Measurements from ENCODE around the gene TMEM151B. TPM values are rescaled to one million over a fixed set of nuclear protein-coding genes. Genes with fewer than 3 reads are reported as not detected.

The TMEM151B gene
- total and polyA plus RNA-seq, 2 of the 4 experiments (the other 2 are of a cell fraction), result not detected

DNA sequence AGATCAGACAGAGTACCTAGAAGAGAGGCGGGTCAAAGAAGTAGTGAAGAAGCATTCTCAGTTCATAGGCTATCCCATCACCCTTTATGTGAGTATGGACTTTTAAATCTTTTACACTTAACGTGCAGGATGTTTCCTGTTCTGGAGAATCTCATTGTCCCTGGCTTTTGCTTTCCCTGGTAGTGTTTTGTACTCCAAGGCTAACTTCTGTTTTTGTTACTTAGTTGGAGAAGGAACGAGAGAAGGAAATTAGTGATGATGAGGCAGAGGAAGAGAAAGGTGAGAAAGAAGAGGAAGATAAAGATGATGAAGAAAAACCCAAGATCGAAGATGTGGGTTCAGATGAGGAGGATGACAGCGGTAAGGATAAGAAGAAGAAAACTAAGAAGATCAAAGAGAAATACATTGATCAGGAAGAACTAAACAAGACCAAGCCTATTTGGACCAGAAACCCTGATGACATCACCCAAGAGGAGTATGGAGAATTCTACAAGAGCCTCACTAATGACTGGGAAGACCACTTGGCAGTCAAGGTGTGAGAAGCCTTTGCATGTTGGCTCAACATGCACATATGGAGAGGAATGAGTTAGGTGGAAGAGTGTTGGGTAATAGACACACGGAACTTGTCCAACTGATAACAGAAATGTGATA is 20.1 kb upstream of the TMEM151B start:
- Histone ChIP-seq H4K5ac (ENCODE audit: low read depth, low read length) (no peak overlapping the region), H3K4me1 (ENCODE audit: control insufficient read depth, insufficient read depth, low read length) (peaks cover 5% of the 10 kb centered on the region), H3K79me1 (ENCODE audit: low read depth in 1 of 2, low read length in 2 of 2) (peaks cover 23 to 80% of the 10 kb centered on the region in 2 experiments), H3K4me2 (ENCODE audit: low read depth, low read length) (no peak overlapping the region), H3K9me3 (ENCODE audit: control insufficient read depth, insufficient read depth, low read length) (no peaks in the 10 kb centered on the region), H2BK5ac (ENCODE audit: low read depth, low read length, poor library complexity, severe bottlenecking) (no peak overlapping the region), H2AFZ (replicated peaks; ENCODE audit: low read length, poor library complexity) (no peak overlapping the region), H3K4ac (ENCODE audit: low read depth, low read length) (no peak overlapping the region), H3K4me3 (ENCODE audit: insufficient read depth, low read depth, low read length) (no peak overlapping the region), H3K9ac (ENCODE audit: low read depth, low read length) (no peak overlapping the region), H3K27ac (ENCODE audit: insufficient read depth, low read length) (no peak overlapping the region), H3K56ac (ENCODE audit: extremely low read depth, insufficient read depth, low read length) (no peak overlapping the region), H4K20me1 (ENCODE audit: insufficient read depth, low read length) (peaks cover 83% of the 10 kb centered on the region), H3K14ac (replicated peaks; ENCODE audit: low read depth, low read length) (no peak overlapping the region), H3K27me3 (ENCODE audit: control insufficient read depth, insufficient read depth, low read length) (no peaks in the 10 kb centered on the region), H3K18ac (ENCODE audit: low read depth, low read length) (no peak overlapping the region), H2BK20ac (ENCODE audit: low read depth, low read length) (no peak overlapping the region), H2AK5ac (ENCODE audit: low read depth, low read length) (no peak overlapping the region), H4K8ac (ENCODE audit: low read depth in 2 of 2, low read length in 2 of 2) (no peak overlapping the region), H2BK120ac (ENCODE audit: low read depth, low read length) (no peak overlapping the region), H3K9me1 (ENCODE audit: insufficient read depth, low read length) (peaks cover 18% of the 10 kb centered on the region), H2AK9ac (replicated peaks; ENCODE audit: low read depth, low read length, poor library complexity) (no peak overlapping the region), H3K23ac (ENCODE audit: low read depth, low read length) (no peak overlapping the region; the same call in 1 of the 2 replicates), H4K91ac (ENCODE audit: insufficient read depth, low read depth, low read length) (no peak overlapping the region), H2BK15ac (ENCODE audit: low read depth, low read length) (no peak overlapping the region), H3K36me3 (ENCODE audit: control insufficient read depth, insufficient read depth, low read length) (peaks cover 54% of the 10 kb centered on the region)
- dilution Hi-C loops (cut with HindIII; ENCODE audit: low sequenced_read_pairs, unreplicated experiment) (no loop called here), in situ Hi-C loops (cut with MboI; ENCODE audit: low sequenced_read_pairs) (no loop called here), intact Hi-C loops (cut with micrococcal nuclease) (no loop called here)
- BruUV-seq (replicated peaks), result TSS peak; percentile 72
- TF ChIP-seq MAZ (IDR thresholded peaks at IDR 0.05; ENCODE audit: borderline replicate concordance, low read depth, low read length) (no peak), CEBPB (IDR thresholded peaks at IDR 0.05; ENCODE audit: low read depth, low read length) (0 out of 2 replicates have a peak, but pooled peaks have one; percentile 14)
- POLR2A ChIA-PET (ENCODE audit: unreplicated experiment), result no interaction called here
- WGBS, 2 experiments (ENCODE audit: extremely low coverage in 2 of 2, insufficient read length in 1 of 2), result 80 to 100% methylated on average over 1 of the region's 6 CpGs
- CTCF ChIA-PET, result no interaction called here
- no peak for DNase-seq
- no peak for ATAC-seq (ENCODE audit: low read depth)
